Panc1 (cell line): ENCODE results near the gene ZBTB14. TPM values are rescaled to one million over a fixed set of nuclear protein-coding genes. Genes with fewer than 3 reads are reported as not detected.

Experiments
- ATAC-seq: fragments of 200-7000 bp; cut with Tn5 transposase; 2 replicates; pipeline ENCODE4 v1.9.1; 2020; ENCODE audit warnings: mild to moderate bottlenecking, moderate library complexity
- BruUV-seq: library from RNA; stranded (reverse); fragments of 400-500 nt; replicated peaks from 2 replicates; lab custom pipeline; 2021; lab: Mats Ljungman, UMichigan
- CTCF ChIA-PET: fragments of 300-600 bp; sonication (Branson Sonifier 250); formaldehyde crosslinking; loops from one replicate; lab custom pipeline; 2022; ENCODE audit warnings: antibody characterized with exemption; lab: Charles Lee
- POLR2A ChIA-PET: fragments of 300-600 bp; sonication (Branson Sonifier 250); formaldehyde crosslinking; loops from one replicate; lab custom pipeline; 2022; ENCODE audit warnings: antibody characterized with exemption; lab: Charles Lee
- DNase-seq: peaks from one replicate; pipeline ENCODE4 v3.0.0-alpha.2; 2010; ENCODE audit warnings: low read depth, low spot score
- H3K27ac ChIP-seq: 2 replicates; pipeline ENCODE4 v1.5.1; 2011; ENCODE audit warnings: mild to moderate bottlenecking, low read length, inconsistent platforms
- H3K27me3 ChIP-seq: fragments of 200-500 bp; sonication (Bioruptor generic); 2 replicates; pipeline ENCODE4 v1.6.0; 2014; ENCODE audit warnings: low read length, inconsistent platforms; ENCODE audit not compliant: control insufficient read depth, insufficient read depth
- H3K36me3 ChIP-seq: fragments of 200-500 bp; sonication (Bioruptor generic); 2 replicates; pipeline ENCODE4 v1.5.1; 2014; ENCODE audit warnings: inconsistent platforms, mild to moderate bottlenecking, low read length, moderate library complexity; ENCODE audit not compliant: control insufficient read depth, insufficient read depth
- H3K4me1 ChIP-seq: 2 replicates; pipeline ENCODE4 v1.5.1; 2011; ENCODE audit warnings: inconsistent platforms, mild to moderate bottlenecking, low read length, moderate library complexity; ENCODE audit not compliant: control insufficient read depth, insufficient read depth
- H3K4me3 ChIP-seq, 2 experiments: 2 replicates each; pipeline ENCODE4 v1.5.1; 2011 to 2012; ENCODE audit warnings: low read depth in 2 of 2, low read length in 2 of 2, mild to moderate bottlenecking in 2 of 2, inconsistent platforms in 1 of 2, moderate library complexity in 1 of 2
- H3K9me3 ChIP-seq: fragments of 200-500 bp; sonication (Bioruptor generic); 2 replicates; pipeline ENCODE4 v1.5.1; 2014; ENCODE audit warnings: low read depth, mild to moderate bottlenecking, inconsistent platforms, low read length, moderate library complexity; ENCODE audit not compliant: control insufficient read depth, insufficient read depth
- CTCF ChIP-seq: fragments of 450-650 bp; IDR thresholded peaks from 2 replicates; pipeline ENCODE4 v1.5.1; 2017; ENCODE audit warnings: mild to moderate bottlenecking
- POLR2AphosphoS5 ChIP-seq: IDR thresholded peaks from 2 replicates; pipeline ENCODE4 v1.6.1; 2012; ENCODE audit warnings: mild to moderate bottlenecking, low read depth, low read length, moderate library complexity
- SIN3A ChIP-seq: IDR thresholded peaks from 2 replicates; pipeline ENCODE4 v1.6.1; 2012; ENCODE audit warnings: low read depth, mild to moderate bottlenecking, low read length, moderate library complexity, borderline replicate concordance; ENCODE audit not compliant: insufficient read depth
- TCF7L2 ChIP-seq: IDR thresholded peaks from 2 replicates; pipeline ENCODE4 v1.6.1; 2011; ENCODE audit warnings: mild to moderate bottlenecking, low read depth, low read length, inconsistent platforms
- in situ Hi-C: cut with HindIII; loops from 2 replicates; pipeline ENCODE4 v1.10.0; 2016; ENCODE audit warnings: low sequenced_read_pairs, low pct_unique_long_range_greater_than_20kb
- intact Hi-C: fragments of 100-400 bp; cut with micrococcal nuclease; formaldehyde crosslinking; loops from one replicate; pipeline ENCODE4 v1.10.0; 2022; ENCODE audit not compliant: unreplicated experiment
- total RNA-seq: library from RNA; stranded (reverse); gene quantifications from one replicate; pipeline ENCODE4 v1.2.1, GENCODE V29; 2021; ENCODE audit not compliant: unreplicated experiment
- TF ChIP-seq, protein P1 (sequence below), 2 experiments: IDR thresholded peaks; 2 replicates each; pipeline ENCODE4 v1.6.1; 2011 to 2012; ENCODE audit warnings: low read depth in 2 of 2, control low read depth in 1 of 2, low read length in 1 of 2, mild to moderate bottlenecking in 1 of 2, moderate library complexity in 1 of 2; ENCODE audit not compliant: insufficient read depth in 1 of 2

Gene ZBTB14
- total RNA-seq, 1 experiment from 2014 or later = 12.6 TPM

DNA sequence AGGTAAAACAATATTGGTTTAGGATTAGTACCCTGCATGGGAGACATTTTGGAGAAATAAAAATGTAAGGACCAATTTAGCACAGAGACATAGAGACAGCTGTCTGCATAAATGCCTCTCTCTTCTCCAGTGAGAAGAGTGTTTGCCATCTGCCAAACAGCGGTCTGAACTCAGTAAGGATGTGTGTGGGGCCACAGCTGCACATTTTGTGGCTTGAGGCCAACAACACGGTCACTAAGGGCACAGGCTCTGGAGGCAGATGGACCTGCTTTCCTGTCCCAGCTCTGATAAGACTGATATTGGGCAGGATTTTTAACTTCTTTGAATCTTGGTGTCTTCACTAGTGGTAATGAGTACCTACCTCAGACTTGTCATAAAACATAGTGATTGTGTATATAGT lies 10.2 kb downstream of the ZBTB14 start:
- BruUV-seq = no TSS peak
- TF ChIP-seq TCF7L2 (no peak), SIN3A (no peak), CTCF (no peak), POLR2AphosphoS5 (no peak)
- TF ChIP-seq, protein P1, sequence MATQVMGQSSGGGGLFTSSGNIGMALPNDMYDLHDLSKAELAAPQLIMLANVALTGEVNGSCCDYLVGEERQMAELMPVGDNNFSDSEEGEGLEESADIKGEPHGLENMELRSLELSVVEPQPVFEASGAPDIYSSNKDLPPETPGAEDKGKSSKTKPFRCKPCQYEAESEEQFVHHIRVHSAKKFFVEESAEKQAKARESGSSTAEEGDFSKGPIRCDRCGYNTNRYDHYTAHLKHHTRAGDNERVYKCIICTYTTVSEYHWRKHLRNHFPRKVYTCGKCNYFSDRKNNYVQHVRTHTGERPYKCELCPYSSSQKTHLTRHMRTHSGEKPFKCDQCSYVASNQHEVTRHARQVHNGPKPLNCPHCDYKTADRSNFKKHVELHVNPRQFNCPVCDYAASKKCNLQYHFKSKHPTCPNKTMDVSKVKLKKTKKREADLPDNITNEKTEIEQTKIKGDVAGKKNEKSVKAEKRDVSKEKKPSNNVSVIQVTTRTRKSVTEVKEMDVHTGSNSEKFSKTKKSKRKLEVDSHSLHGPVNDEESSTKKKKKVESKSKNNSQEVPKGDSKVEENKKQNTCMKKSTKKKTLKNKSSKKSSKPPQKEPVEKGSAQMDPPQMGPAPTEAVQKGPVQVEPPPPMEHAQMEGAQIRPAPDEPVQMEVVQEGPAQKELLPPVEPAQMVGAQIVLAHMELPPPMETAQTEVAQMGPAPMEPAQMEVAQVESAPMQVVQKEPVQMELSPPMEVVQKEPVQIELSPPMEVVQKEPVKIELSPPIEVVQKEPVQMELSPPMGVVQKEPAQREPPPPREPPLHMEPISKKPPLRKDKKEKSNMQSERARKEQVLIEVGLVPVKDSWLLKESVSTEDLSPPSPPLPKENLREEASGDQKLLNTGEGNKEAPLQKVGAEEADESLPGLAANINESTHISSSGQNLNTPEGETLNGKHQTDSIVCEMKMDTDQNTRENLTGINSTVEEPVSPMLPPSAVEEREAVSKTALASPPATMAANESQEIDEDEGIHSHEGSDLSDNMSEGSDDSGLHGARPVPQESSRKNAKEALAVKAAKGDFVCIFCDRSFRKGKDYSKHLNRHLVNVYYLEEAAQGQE (IDR thresholded peaks at IDR 0.05; ENCODE audit: insufficient read depth in 1 of 2, low read depth in 2 of 2, low read length in 1 of 2) = no peak
- ATAC-seq = no peak
- in situ Hi-C loops (no loop called here), intact Hi-C loops (no loop called here)
- Histone ChIP-seq H3K9me3 (no peaks in the 10 kb centered on the region), H3K4me3 (no peak overlapping the region), H3K36me3 (no peaks in the 10 kb centered on the region; the same call in 1 of the 2 replicates), H3K4me1 (no peaks in the 10 kb centered on the region), H3K27ac (no peak overlapping the region), H3K27me3 (no peaks in the 10 kb centered on the region)
- DNase-seq = no peak
- ChIA-PET CTCF (no interaction called here), POLR2A (no interaction called here)

DNA sequence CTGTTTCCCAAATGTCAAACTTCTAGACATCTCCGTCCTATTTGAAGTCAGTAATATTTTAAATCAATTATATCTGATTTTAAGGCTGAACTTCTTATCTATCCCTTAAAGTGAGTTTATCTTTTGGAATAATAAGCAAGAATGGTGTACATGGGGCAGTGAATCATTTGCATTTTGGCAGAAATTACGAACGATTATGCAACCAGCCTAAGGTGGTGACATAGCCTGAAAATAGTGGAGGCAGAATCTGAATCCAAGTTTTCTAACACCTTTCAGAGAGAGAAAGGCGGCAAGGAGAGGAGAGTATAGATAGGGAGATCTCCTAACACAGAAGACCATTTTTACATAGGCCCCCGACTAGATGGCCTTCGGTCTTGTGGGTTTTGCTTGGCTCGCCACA lies 10.7 kb downstream of the ZBTB14 start:
- BruUV-seq = no TSS peak
- H3K27me3 ChIP-seq = no peaks in the 10 kb centered on the region
- DNase-seq (no peak), ATAC-seq (no peak)
- H3K9me3 ChIP-seq = no peaks in the 10 kb centered on the region
- no peak overlapping the region for H3K27ac ChIP-seq
- in situ Hi-C loops (no loop called here), intact Hi-C loops (no loop called here)
- TF ChIP-seq, protein P1 (IDR thresholded peaks at IDR 0.05; ENCODE audit: insufficient read depth in 1 of 2, low read depth in 2 of 2, low read length in 1 of 2) = no peak
- TF ChIP-seq POLR2AphosphoS5 (no peak), TCF7L2 (no peak), CTCF (no peak), SIN3A (no peak)
- no peaks in the 10 kb centered on the region; the same call in 1 of the 2 replicates for H3K36me3 ChIP-seq
- H3K4me3 ChIP-seq = no peak overlapping the region
- H3K4me1 ChIP-seq = no peaks in the 10 kb centered on the region
- ChIA-PET CTCF (no interaction called here), POLR2A (no interaction called here)
